Type B pancreatic cell (in vitro differentiated cells): ENCODE measurements around the gene ADGRG3. TPM values are rescaled to one million over a fixed set of nuclear protein-coding genes. Genes with fewer than 3 reads are reported as not detected.

Source experiments
- DNase-seq: peaks from one replicate; pipeline ENCODE4 v3.0.0; 2021; ENCODE audit warnings: mixed read lengths; ENCODE audit not compliant: unreplicated experiment; ENCODE audit errors: extremely low spot score
- H3K27ac Mint-ChIP-seq: 2 replicates; pipeline ENCODE4 v1.8.0; 2021; ENCODE audit warnings: mild to moderate bottlenecking, mixed read lengths
- H3K27me3 Mint-ChIP-seq: 2 replicates; pipeline ENCODE4 v1.8.0; 2021; ENCODE audit warnings: mixed read lengths
- H3K36me3 Mint-ChIP-seq: 2 replicates; pipeline ENCODE4 v1.8.0; 2021; ENCODE audit warnings: mixed read lengths
- H3K4me1 Mint-ChIP-seq: one replicate; pipeline ENCODE4 v1.8.0; 2021; ENCODE audit warnings: mixed read lengths; ENCODE audit not compliant: unreplicated experiment
- H3K4me3 Mint-ChIP-seq: 2 replicates; pipeline ENCODE4 v1.8.0; 2021; ENCODE audit warnings: mild to moderate bottlenecking, mixed read lengths
- H3K9me3 Mint-ChIP-seq: 2 replicates; pipeline ENCODE4 v1.8.0; 2021; ENCODE audit warnings: mixed read lengths
- CTCF ChIP-seq: fragments of 200-600 bp; sonication (generic); conservative IDR thresholded peaks from 2 replicates; pipeline ENCODE4 v1.5.0; 2021; ENCODE audit warnings: antibody characterized with exemption, mild to moderate bottlenecking
- total RNA-seq: library from RNA; stranded (reverse); gene quantifications from 2 replicates; pipeline ENCODE4 v1.2.1, GENCODE V29; 2021; ENCODE audit warnings: low replicate concordance

ADGRG3 gene
- total RNA-seq, 1 donor from 2014 or later = not detected

GRCh38 chr16:57721356-57722209 lies 53.5 kb downstream of the ADGRG3 start:
- no peak overlapping the region for H3K4me3 Mint-ChIP-seq
- DNase-seq = no peak
- no peaks in the 10 kb centered on the region for H3K9me3 Mint-ChIP-seq
- no peak overlapping the region for H3K27ac Mint-ChIP-seq
- no peaks in the 10 kb centered on the region for H3K27me3 Mint-ChIP-seq
- no peak for TF ChIP-seq CTCF
- H3K36me3 Mint-ChIP-seq = no peaks in the 10 kb centered on the region
- H3K4me1 Mint-ChIP-seq = no peaks in the 10 kb centered on the region

DNA sequence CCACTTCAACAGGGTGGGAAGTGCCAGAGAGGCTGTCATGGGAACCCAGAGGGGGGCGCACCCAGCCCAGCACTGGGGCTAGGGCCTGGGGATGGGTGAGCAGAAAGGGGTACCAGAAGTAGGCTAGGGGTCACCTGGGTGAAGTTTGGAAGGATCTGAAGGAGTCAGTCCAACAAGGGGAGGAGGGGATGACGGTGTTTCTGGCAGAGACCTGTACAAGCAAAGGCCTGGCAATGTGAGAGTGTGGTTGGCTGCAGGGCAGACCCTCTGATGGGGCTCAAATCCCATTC lies 54.0 kb downstream of the ADGRG3 start:
- TF ChIP-seq CTCF = no peak
- Mint-ChIP-seq H3K27ac (no peak overlapping the region), H3K9me3 (no peaks in the 10 kb centered on the region), H3K4me3 (no peak overlapping the region), H3K4me1 (no peaks in the 10 kb centered on the region), H3K27me3 (no peaks in the 10 kb centered on the region), H3K36me3 (no peaks in the 10 kb centered on the region)
- no peak for DNase-seq

DNA sequence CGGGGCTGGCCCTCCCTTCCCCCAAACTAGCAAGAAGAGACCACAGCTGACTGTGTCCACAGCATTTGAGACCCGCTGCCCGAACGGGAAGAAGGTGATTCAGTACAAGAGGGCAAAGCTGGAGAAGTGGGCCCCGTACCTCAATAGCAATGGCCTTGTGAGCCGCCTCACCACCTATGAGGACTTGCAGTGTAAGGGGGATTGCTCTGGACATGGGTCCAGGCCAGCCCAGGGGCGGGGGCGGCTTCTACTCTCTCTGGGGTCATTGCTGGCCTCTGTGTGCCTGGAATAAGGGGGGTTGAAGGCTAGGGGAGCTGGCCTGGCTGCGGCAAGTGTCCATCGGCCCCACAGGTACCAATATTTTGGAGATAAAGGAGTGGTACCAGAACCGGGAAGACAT lies 54.5 kb downstream of the ADGRG3 start:
- Mint-ChIP-seq H3K36me3 (no peaks in the 10 kb centered on the region), H3K27me3 (no peaks in the 10 kb centered on the region), H3K4me1 (no peaks in the 10 kb centered on the region), H3K9me3 (no peaks in the 10 kb centered on the region), H3K27ac (no peak overlapping the region), H3K4me3 (no peak overlapping the region)
- no peak for DNase-seq
- TF ChIP-seq CTCF = no peak

DNA sequence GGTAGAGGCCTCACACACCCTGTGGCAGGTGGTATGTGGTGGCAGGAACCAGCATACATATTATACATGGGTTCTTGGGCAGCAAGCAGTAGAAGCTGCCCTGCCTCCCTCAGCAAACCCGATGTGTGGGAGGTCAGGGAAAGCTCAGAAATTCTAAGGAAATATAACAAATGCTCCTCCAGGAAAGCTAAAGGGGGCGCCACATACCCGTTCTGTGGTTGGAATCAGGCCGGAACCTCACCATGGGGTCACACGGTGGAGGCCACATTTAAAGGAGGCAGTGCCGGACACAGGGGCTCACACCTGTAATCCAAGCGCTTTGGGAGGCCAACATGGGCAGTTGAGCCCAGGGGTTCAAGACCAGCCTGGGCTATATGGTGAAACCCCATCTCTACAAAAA lies 55.1 kb downstream of the ADGRG3 start:
- no peak overlapping the region for H3K27ac Mint-ChIP-seq
- H3K36me3 Mint-ChIP-seq = no peaks in the 10 kb centered on the region
- no peak overlapping the region for H3K4me3 Mint-ChIP-seq
- no peaks in the 10 kb centered on the region for H3K9me3 Mint-ChIP-seq
- peak; percentile 59 for TF ChIP-seq CTCF
- H3K4me1 Mint-ChIP-seq = no peaks in the 10 kb centered on the region
- no peak for DNase-seq
- no peaks in the 10 kb centered on the region for H3K27me3 Mint-ChIP-seq

DNA sequence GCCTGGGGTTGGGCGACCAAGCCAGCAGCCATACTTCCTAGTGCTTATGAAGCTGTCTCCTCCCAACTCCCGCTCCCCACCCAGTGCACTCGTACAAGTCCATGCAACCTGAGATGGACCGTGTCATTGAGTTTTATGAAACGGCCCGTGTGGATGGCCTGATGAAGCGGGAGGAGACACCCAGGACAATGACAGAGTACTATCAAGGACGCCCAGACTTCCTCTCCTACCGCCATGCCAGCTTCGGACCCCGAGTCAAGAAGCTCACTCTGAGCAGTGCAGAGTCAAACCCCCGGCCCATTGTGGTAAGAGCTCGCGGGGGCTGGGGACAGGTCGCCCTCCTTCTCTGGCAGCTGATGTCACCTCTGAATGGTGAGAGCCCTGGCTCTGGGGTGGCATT lies 56.4 kb downstream of the ADGRG3 start:
- Mint-ChIP-seq H3K9me3 (no peaks in the 10 kb centered on the region), H3K4me1 (no peaks in the 10 kb centered on the region), H3K27ac (no peak overlapping the region), H3K4me3 (no peak overlapping the region), H3K27me3 (no peaks in the 10 kb centered on the region), H3K36me3 (no peaks in the 10 kb centered on the region)
- DNase-seq = no peak
- no peak for TF ChIP-seq CTCF
